ENCODE data around the gene CXCR4. TPM values are rescaled to one million over a fixed set of nuclear protein-coding genes. Genes with fewer than 3 reads are reported as not detected.

The CXCR4 gene
- polyA plus RNA-seq, 1 of the 3 experiments (the other 2 are of a cell fraction), result 0.48 TPM

DNA sequence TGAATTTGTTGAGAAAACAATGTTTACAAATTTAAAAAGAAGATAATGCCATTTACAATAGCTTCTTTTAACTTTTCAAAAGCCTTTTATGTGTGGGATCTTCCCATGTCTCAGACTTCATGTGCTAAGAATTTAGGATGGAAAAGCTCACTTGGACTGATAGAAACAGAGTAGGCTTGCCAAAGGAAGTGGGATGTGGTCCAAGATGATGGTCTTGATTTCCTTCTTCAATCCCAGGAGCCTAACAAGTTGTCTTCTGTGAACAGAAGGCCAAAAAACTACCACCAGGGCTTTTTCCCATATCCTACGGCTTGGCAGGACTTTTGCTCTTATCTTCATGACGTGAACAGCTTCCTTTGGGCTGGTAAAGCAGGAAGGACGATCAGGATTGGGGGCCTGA lies 9.5 kb downstream of the CXCR4 start (continued):
- TF ChIP-seq FOXM1 (IDR thresholded peaks at IDR 0.05; ENCODE audit: low read depth) (no peak), GABPA (IDR thresholded peaks at IDR 0.05; ENCODE audit: low read depth) (no peak), CHD2 (IDR thresholded peaks at IDR 0.05; ENCODE audit: low read length, partially characterized antibody) (no peak), MEF2A (IDR thresholded peaks at IDR 0.05; ENCODE audit: borderline replicate concordance, low read depth) (no peak), POLR2AphosphoS5 (IDR thresholded peaks at IDR 0.05; ENCODE audit: low read depth, low read length) (no peak), ELF1 (IDR thresholded peaks at IDR 0.05) (no peak), MXI1 (IDR thresholded peaks at IDR 0.05; ENCODE audit: low read depth, low read length) (no peak), EP300 (IDR thresholded peaks at IDR 0.05; ENCODE audit: borderline replicate concordance in 1 of 2, low read depth in 1 of 2, low read length in 1 of 2) (no peak)
- TF ChIP-seq, protein P1, sequence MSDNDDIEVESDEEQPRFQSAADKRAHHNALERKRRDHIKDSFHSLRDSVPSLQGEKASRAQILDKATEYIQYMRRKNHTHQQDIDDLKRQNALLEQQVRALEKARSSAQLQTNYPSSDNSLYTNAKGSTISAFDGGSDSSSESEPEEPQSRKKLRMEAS (IDR thresholded peaks at IDR 0.05; ENCODE audit: low read depth), result no peak
- TF ChIP-seq, protein P2, sequence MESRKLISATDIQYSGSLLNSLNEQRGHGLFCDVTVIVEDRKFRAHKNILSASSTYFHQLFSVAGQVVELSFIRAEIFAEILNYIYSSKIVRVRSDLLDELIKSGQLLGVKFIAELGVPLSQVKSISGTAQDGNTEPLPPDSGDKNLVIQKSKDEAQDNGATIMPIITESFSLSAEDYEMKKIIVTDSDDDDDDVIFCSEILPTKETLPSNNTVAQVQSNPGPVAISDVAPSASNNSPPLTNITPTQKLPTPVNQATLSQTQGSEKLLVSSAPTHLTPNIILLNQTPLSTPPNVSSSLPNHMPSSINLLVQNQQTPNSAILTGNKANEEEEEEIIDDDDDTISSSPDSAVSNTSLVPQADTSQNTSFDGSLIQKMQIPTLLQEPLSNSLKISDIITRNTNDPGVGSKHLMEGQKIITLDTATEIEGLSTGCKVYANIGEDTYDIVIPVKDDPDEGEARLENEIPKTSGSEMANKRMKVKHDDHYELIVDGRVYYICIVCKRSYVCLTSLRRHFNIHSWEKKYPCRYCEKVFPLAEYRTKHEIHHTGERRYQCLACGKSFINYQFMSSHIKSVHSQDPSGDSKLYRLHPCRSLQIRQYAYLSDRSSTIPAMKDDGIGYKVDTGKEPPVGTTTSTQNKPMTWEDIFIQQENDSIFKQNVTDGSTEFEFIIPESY (IDR thresholded peaks at IDR 0.05; ENCODE audit: borderline replicate concordance, low read depth), result no peak
- TF ChIP-seq, protein P3, sequence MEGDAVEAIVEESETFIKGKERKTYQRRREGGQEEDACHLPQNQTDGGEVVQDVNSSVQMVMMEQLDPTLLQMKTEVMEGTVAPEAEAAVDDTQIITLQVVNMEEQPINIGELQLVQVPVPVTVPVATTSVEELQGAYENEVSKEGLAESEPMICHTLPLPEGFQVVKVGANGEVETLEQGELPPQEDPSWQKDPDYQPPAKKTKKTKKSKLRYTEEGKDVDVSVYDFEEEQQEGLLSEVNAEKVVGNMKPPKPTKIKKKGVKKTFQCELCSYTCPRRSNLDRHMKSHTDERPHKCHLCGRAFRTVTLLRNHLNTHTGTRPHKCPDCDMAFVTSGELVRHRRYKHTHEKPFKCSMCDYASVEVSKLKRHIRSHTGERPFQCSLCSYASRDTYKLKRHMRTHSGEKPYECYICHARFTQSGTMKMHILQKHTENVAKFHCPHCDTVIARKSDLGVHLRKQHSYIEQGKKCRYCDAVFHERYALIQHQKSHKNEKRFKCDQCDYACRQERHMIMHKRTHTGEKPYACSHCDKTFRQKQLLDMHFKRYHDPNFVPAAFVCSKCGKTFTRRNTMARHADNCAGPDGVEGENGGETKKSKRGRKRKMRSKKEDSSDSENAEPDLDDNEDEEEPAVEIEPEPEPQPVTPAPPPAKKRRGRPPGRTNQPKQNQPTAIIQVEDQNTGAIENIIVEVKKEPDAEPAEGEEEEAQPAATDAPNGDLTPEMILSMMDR (IDR thresholded peaks at IDR 0.05), result no peak

DNA sequence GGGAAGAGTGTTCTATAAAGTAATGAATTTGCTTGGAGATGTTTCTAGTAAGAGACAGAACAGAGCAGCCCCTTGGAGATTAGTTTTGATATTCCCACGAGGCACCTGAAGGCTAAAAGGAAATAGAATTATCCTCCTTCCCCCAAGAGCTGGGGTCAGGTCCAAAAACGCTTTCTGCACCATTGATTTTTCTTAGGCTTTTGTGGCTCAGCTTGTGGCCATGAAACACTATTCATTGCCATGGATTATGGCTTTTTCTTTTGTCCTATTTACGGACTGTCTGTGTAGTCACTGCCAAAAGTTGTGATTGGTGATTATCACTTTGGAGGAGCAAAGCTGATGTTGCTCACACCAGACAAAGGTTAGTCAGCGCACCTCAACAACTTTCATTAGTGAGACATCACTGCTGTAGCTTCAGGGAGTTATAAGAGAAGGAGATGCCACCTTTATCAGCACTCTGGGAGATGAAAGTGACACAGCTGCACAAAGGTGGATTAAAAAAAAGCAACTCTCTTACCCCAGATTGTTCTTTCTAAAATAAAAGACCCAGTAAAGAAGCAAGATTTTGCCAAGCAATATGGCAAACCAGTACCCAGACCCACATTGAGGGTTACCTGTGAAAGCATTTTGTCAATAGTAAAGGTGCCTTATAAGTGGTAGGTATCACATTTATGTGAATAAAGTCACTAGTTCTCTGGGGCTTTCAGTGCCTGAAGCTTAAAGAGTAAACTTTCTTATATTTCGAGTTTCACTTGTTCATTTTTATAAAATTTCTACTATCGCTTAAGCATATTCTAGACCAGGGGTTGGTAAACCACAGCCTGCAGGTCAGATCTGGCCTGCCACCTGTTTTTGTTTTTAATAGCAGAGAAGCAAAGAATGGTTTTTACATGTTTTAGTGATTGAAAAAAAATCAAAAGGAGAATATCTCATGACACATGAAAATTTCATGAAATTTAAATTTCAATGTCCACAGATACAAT lies 10.6 kb downstream of the CXCR4 start:
- Histone ChIP-seq H3K9ac (no peak overlapping the region), H3K9me3 (no peaks in the 10 kb centered on the region), H3K36me3 (replicated peaks in 1 of 2; ENCODE audit: control insufficient read depth in 1 of 2, insufficient read depth in 2 of 2, low read length in 1 of 2) (no peaks in the 10 kb centered on the region), H3K27ac (ENCODE audit: low read depth in 2 of 2, low read length in 1 of 2) (no peak overlapping the region), H3F3A (replicated peaks; ENCODE audit: insufficient read depth) (no peaks in the 10 kb centered on the region), H3K79me2 (ENCODE audit: insufficient read depth) (no peaks in the 10 kb centered on the region), H3K4me1 (ENCODE audit: control insufficient read depth in 1 of 2, insufficient read depth in 2 of 2, low read depth in 1 of 2, low read length in 1 of 2) (peaks cover 0 to 3% of the 10 kb centered on the region in 2 experiments; a peak in 1 of 4 replicates), H3K4me3 (ENCODE audit: low read depth in 2 of 2, low read length in 1 of 2) (no peak overlapping the region), H2AFZ (ENCODE audit: low read depth) (no peak overlapping the region), H4K20me1 (ENCODE audit: insufficient read depth) (no peaks in the 10 kb centered on the region), H3K27me3 (ENCODE audit: insufficient read depth) (peaks cover 9% of the 10 kb centered on the region; the same call in 1 of the 2 replicates), H3K9me2 (no peaks in the 10 kb centered on the region), H3K4me2 (no peak overlapping the region)
- POLR2A ChIA-PET, result interaction anchor here (1.1 kb wide), 1 partner anchor 9 kb away, joined by 4 read pairs; no protein-coding TSS in a partner anchor
- CTCF ChIA-PET, result interaction anchor here (1.0 to 1.3 kb wide), 3 partner anchors 48 to 193 kb away, joined by 3 to 4 read pairs (median 3); no protein-coding TSS in a partner anchor
- TF ChIP-seq CHD2 (IDR thresholded peaks at IDR 0.05; ENCODE audit: low read length, partially characterized antibody), result no peak
- TF ChIP-seq, protein P2 (IDR thresholded peaks at IDR 0.05; ENCODE audit: borderline replicate concordance, low read depth), result no peak
- no peak for TF ChIP-seq JUND (IDR thresholded peaks at IDR 0.05)
- TF ChIP-seq GATA2 (CRISPR knock-in tag; IDR thresholded peaks at IDR 0.05), result no peak
- TF ChIP-seq RFX5 (IDR thresholded peaks at IDR 0.05; ENCODE audit: low read length), result no peak
- no peak for TF ChIP-seq SIN3A (IDR thresholded peaks at IDR 0.05; ENCODE audit: borderline replicate concordance, low read depth, low read length)
- TF ChIP-seq YY1 (IDR thresholded peaks at IDR 0.05; ENCODE audit: low read depth), result no peak
- DNase-seq, result no peak
- WGBS (ENCODE audit: low lambda C conversion rate), result 25% methylated on average over 6 of the region's 6 CpGs

Measured in SK-N-SH (cell line).